Memory B cell (primary cell): ENCODE measurements around the gene MED17.

Source experiments
- ATAC-seq: fragments of 150-1000 bp; cut with Tn5 transposase; 2 replicates; pipeline ENCODE4 v1.10.0; 2021; ENCODE audit warnings: low read depth, mild to moderate bottlenecking, moderate library complexity
- DNase-seq, 2 donors: peaks; one replicate each; pipeline ENCODE4 v3.0.0; 2022; ENCODE audit warnings: low spot score in 2 of 2
- H3K27ac Mint-ChIP-seq: one replicate; pipeline ENCODE4 v1.8.0; 2022; ENCODE audit warnings: mild to moderate bottlenecking, moderate library complexity, mixed read lengths
- H3K27me3 Mint-ChIP-seq: one replicate; pipeline ENCODE4 v1.8.0; 2022; ENCODE audit warnings: mixed read lengths
- H3K36me3 Mint-ChIP-seq: one replicate; pipeline ENCODE4 v1.8.0; 2022; ENCODE audit warnings: mild to moderate bottlenecking, mixed read lengths
- H3K4me1 Mint-ChIP-seq: one replicate; pipeline ENCODE4 v1.8.0; 2022; ENCODE audit warnings: mixed read lengths
- H3K4me3 Mint-ChIP-seq: one replicate; pipeline ENCODE4 v1.8.0; 2022; ENCODE audit warnings: mild to moderate bottlenecking, moderate library complexity, mixed read lengths
- H3K9me3 Mint-ChIP-seq: one replicate; pipeline ENCODE4 v1.8.0; 2022; ENCODE audit warnings: mixed read lengths

Gene MED17

GRCh38 chr11:93858121-93858775 lies 74.2 kb downstream of the MED17 start:
- Mint-ChIP-seq H3K9me3 (no peaks in the 10 kb centered on the region), H3K27me3 (peaks cover 3% of the 10 kb centered on the region), H3K4me1 (no peaks in the 10 kb centered on the region), H3K27ac (no peak overlapping the region), H3K36me3 (no peaks in the 10 kb centered on the region), H3K4me3 (no peak overlapping the region)
- no peak for ATAC-seq
- no peak for DNase-seq

- DNase-seq, result no peak
- H3K36me3 Mint-ChIP-seq, result no peaks in the 10 kb centered on the region
- H3K4me1 Mint-ChIP-seq, result no peaks in the 10 kb centered on the region
- no peak overlapping the region for H3K4me3 Mint-ChIP-seq
- no peaks in the 10 kb centered on the region for H3K9me3 Mint-ChIP-seq
- no peak for ATAC-seq
- peaks cover 2% of the 10 kb centered on the region for H3K27me3 Mint-ChIP-seq
- no peak overlapping the region for H3K27ac Mint-ChIP-seq
These were observed 77.7 kb downstream of the MED17 start for GRCh38 chr11:93861808-93862207.
